ENCODE results near the gene DSCAM.

Gene DSCAM

DNA sequence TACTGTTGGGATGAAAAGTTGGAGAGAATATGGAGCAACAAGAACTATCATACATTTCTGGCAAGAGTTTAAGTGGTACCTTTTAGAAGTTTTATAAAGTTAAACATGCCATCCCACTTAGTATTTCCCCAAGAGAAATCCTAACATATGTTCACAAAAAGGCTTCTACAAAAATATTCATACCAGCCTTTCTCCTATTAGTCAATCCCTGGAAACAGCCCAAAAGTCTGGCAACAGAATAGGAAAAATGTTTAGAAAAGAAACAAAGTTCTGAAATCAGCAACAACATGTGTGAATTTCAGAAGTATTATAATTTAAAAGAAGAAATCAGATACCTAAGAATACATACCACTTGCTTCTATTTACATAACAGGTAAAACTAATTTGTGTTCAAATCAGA lies 271.0 kb downstream of the DSCAM start:
- no peaks in the 10 kb centered on the region for H3K9me3 Mint-ChIP-seq
- H3K36me3 Mint-ChIP-seq (ENCODE audit: low read depth) = no peaks in the 10 kb centered on the region
- H3K27ac Mint-ChIP-seq = no peak overlapping the region
- DNase-seq = no peak
- no peaks in the 10 kb centered on the region for H3K4me1 Mint-ChIP-seq
- no peak for ATAC-seq
- no peaks in the 10 kb centered on the region for H3K27me3 Mint-ChIP-seq
- H3K4me3 Mint-ChIP-seq = no peak overlapping the region

DNA sequence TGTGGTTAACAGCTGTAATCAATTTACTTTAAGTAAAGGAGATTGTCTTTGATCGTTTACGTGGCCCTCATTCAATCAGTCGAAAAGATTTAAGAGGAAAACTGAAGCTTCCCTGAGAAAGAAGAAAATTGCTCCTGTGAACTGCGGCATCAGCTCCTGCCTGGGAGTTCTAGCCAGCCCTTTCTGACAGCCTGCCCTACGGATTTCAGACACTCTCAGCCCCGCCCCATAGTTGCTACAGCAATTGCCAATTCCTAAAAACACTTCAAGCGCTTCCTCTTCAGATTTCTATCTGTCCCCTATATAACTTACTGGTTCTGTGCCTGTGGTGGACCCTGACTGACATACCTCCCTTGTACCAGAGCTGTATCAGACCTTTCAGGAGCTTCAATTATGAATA lies 277.6 kb downstream of the DSCAM start:
- Mint-ChIP-seq H3K9me3 (peaks cover 20% of the 10 kb centered on the region), H3K4me1 (no peaks in the 10 kb centered on the region), H3K36me3 (ENCODE audit: low read depth) (no peaks in the 10 kb centered on the region), H3K27ac (no peak overlapping the region), H3K4me3 (no peak overlapping the region), H3K27me3 (peaks cover 2% of the 10 kb centered on the region)
- ATAC-seq = no peak
- no peak for DNase-seq

GRCh38 chr21:40568807-40569206 lies 278.2 kb downstream of the DSCAM start:
- Mint-ChIP-seq H3K9me3 (peaks cover 20% of the 10 kb centered on the region), H3K4me3 (no peak overlapping the region), H3K36me3 (ENCODE audit: low read depth) (no peaks in the 10 kb centered on the region), H3K27me3 (peaks cover 2% of the 10 kb centered on the region), H3K27ac (no peak overlapping the region), H3K4me1 (no peaks in the 10 kb centered on the region)
- no peak for DNase-seq
- no peak for ATAC-seq

GRCh38 chr21:40567501-40567900 lies 279.5 kb downstream of the DSCAM start:
- no peak for DNase-seq
- H3K27ac Mint-ChIP-seq = no peak overlapping the region
- H3K27me3 Mint-ChIP-seq = peaks cover 2% of the 10 kb centered on the region
- H3K4me3 Mint-ChIP-seq = no peak overlapping the region
- H3K36me3 Mint-ChIP-seq (ENCODE audit: low read depth) = no peaks in the 10 kb centered on the region
- H3K9me3 Mint-ChIP-seq = peaks cover 20% of the 10 kb centered on the region
- ATAC-seq = no peak
- H3K4me1 Mint-ChIP-seq = no peaks in the 10 kb centered on the region

DNA sequence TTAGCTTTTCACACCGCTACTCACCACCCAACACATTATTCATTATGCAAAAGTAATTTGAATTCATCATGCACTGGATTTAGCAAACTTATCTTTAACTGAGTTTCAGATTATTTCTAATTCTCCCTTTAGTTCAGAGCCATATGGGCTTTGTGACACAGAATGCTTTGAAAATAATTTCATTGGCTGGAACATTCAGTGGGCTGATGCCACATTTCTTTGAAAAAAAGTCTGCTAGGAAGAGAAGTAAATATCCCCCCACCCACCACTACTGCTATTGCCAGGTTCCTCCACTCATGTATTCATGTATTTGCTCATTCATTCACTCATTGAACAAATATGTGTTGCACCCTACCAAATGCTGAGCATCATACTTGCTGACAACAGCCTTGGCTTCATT lies 280.5 kb downstream of the DSCAM start:
- ATAC-seq (no peak), DNase-seq (no peak)
- Mint-ChIP-seq H3K4me1 (no peaks in the 10 kb centered on the region), H3K36me3 (ENCODE audit: low read depth) (no peaks in the 10 kb centered on the region), H3K27me3 (peaks cover 2% of the 10 kb centered on the region), H3K27ac (no peak overlapping the region), H3K4me3 (no peak overlapping the region), H3K9me3 (peaks cover 20% of the 10 kb centered on the region)

- no peaks in the 10 kb centered on the region for H3K27me3 Mint-ChIP-seq
- H3K36me3 Mint-ChIP-seq (ENCODE audit: low read depth) = no peaks in the 10 kb centered on the region
- no peak overlapping the region for H3K4me3 Mint-ChIP-seq
- peaks cover 6% of the 10 kb centered on the region for H3K9me3 Mint-ChIP-seq
- no peak overlapping the region for H3K27ac Mint-ChIP-seq
- H3K4me1 Mint-ChIP-seq = no peaks in the 10 kb centered on the region
- ATAC-seq = no peak
- DNase-seq = no peak
Observed at GRCh38 chr21:40564318-40564717, 282.6 kb downstream of the DSCAM start.

DNA sequence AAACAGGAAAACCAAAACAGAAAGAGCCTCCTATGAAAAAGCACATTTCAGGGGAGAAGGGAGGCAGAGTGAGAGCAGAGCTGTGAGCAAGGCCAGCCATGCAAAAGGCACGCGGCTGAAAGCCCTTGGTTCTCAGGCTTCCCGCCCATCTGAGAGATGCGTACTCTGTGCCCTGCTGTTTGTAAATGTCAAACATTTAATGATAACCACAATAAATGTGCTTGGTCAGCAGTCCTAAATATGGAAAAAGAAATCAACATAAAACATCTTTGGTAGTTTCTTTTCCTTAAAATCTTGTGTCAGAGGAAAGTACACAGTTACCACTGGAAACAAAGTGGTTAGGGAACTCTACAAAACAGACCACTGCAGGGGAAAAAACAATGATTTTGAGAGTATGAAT lies 283.1 kb downstream of the DSCAM start:
- DNase-seq (no peak), ATAC-seq (no peak)
- Mint-ChIP-seq H3K4me1 (no peaks in the 10 kb centered on the region), H3K27ac (no peak overlapping the region), H3K36me3 (ENCODE audit: low read depth) (no peaks in the 10 kb centered on the region), H3K27me3 (no peaks in the 10 kb centered on the region), H3K4me3 (no peak overlapping the region), H3K9me3 (peaks cover 6% of the 10 kb centered on the region)

GRCh38 chr21:40562242-40563002 lies 284.5 kb downstream of the DSCAM start:
- H3K4me1 Mint-ChIP-seq = no peaks in the 10 kb centered on the region
- ATAC-seq (no peak), DNase-seq (no peak)
- no peaks in the 10 kb centered on the region for H3K27me3 Mint-ChIP-seq
- no peak overlapping the region for H3K27ac Mint-ChIP-seq
- H3K4me3 Mint-ChIP-seq = no peak overlapping the region
- no peaks in the 10 kb centered on the region for H3K36me3 Mint-ChIP-seq (ENCODE audit: low read depth)
- peaks cover 12% of the 10 kb centered on the region for H3K9me3 Mint-ChIP-seq

GRCh38 chr21:40556442-40556968 lies 290.5 kb downstream of the DSCAM start:
- no peaks in the 10 kb centered on the region for H3K4me1 Mint-ChIP-seq
- peaks cover 11% of the 10 kb centered on the region for H3K9me3 Mint-ChIP-seq
- no peak overlapping the region for H3K4me3 Mint-ChIP-seq
- no peak for ATAC-seq
- DNase-seq = no peak
- H3K27ac Mint-ChIP-seq = no peak overlapping the region
- H3K36me3 Mint-ChIP-seq (ENCODE audit: low read depth) = no peaks in the 10 kb centered on the region
- no peaks in the 10 kb centered on the region for H3K27me3 Mint-ChIP-seq

GRCh38 chr21:40555021-40555528 lies 291.9 kb downstream of the DSCAM start:
- H3K27me3 Mint-ChIP-seq = no peaks in the 10 kb centered on the region
- no peak overlapping the region for H3K27ac Mint-ChIP-seq
- H3K4me1 Mint-ChIP-seq = no peaks in the 10 kb centered on the region
- no peaks in the 10 kb centered on the region for H3K36me3 Mint-ChIP-seq (ENCODE audit: low read depth)
- DNase-seq (no peak), ATAC-seq (no peak)
- no peak overlapping the region for H3K4me3 Mint-ChIP-seq
- H3K9me3 Mint-ChIP-seq = peaks cover 11% of the 10 kb centered on the region

- Mint-ChIP-seq H3K36me3 (ENCODE audit: low read depth) (no peaks in the 10 kb centered on the region), H3K9me3 (peaks cover 11% of the 10 kb centered on the region), H3K4me1 (no peaks in the 10 kb centered on the region), H3K4me3 (no peak overlapping the region), H3K27me3 (no peaks in the 10 kb centered on the region), H3K27ac (no peak overlapping the region)
- DNase-seq (no peak), ATAC-seq (no peak)
Observed at GRCh38 chr21:40553781-40554180, 293.2 kb downstream of the DSCAM start.

GRCh38 chr21:40547906-40548513 lies 298.9 kb downstream of the DSCAM start:
- Mint-ChIP-seq H3K36me3 (ENCODE audit: low read depth) (no peaks in the 10 kb centered on the region), H3K27ac (no peak overlapping the region), H3K4me1 (no peaks in the 10 kb centered on the region), H3K4me3 (no peak overlapping the region), H3K9me3 (peaks cover 8% of the 10 kb centered on the region), H3K27me3 (no peaks in the 10 kb centered on the region)
- no peak for ATAC-seq
- no peak for DNase-seq

- DNase-seq = no peak
Observed at GRCh38 chr21:40546647-40547046, 300.3 kb downstream of the DSCAM start.

GRCh38 chr21:40540216-40540615 lies 306.7 kb downstream of the DSCAM start:
- peaks cover 11% of the 10 kb centered on the region for H3K9me3 Mint-ChIP-seq
- H3K36me3 Mint-ChIP-seq (ENCODE audit: low read depth) = no peaks in the 10 kb centered on the region
- ATAC-seq = no peak
- no peak for DNase-seq
- H3K27ac Mint-ChIP-seq = no peak overlapping the region
- H3K4me3 Mint-ChIP-seq = no peak overlapping the region
- no peaks in the 10 kb centered on the region for H3K4me1 Mint-ChIP-seq
- no peaks in the 10 kb centered on the region for H3K27me3 Mint-ChIP-seq

More at GRCh38 chr21:40546647-40547046, 300.3 kb downstream of the DSCAM start:
- Mint-ChIP-seq H3K27ac (no peak overlapping the region), H3K9me3 (peaks cover 8% of the 10 kb centered on the region), H3K27me3 (no peaks in the 10 kb centered on the region), H3K36me3 (ENCODE audit: low read depth) (no peaks in the 10 kb centered on the region), H3K4me3 (no peak overlapping the region), H3K4me1 (no peaks in the 10 kb centered on the region)
- ATAC-seq = no peak

- no peak overlapping the region for H3K27ac Mint-ChIP-seq
- no peak for DNase-seq
- H3K4me3 Mint-ChIP-seq = no peak overlapping the region
- H3K27me3 Mint-ChIP-seq = peaks cover 1% of the 10 kb centered on the region
- no peaks in the 10 kb centered on the region for H3K36me3 Mint-ChIP-seq (ENCODE audit: low read depth)
- H3K9me3 Mint-ChIP-seq = peaks cover 13% of the 10 kb centered on the region
- ATAC-seq = no peak
- H3K4me1 Mint-ChIP-seq = no peaks in the 10 kb centered on the region
Observed at GRCh38 chr21:40534886-40535285, 312.1 kb downstream of the DSCAM start.

All from activated naive CD8-positive, alpha-beta T cell treated with anti-CD3 and anti-CD28 coated beads, Interleukin-2, amount 50 U/mL, for 24 hours (primary cell).